ENCODE data around the gene PEA15. TPM values are rescaled to one million over a fixed set of nuclear protein-coding genes. Genes with fewer than 3 reads are reported as not detected.
A peak's percentile ranks its signal among the peaks of the same experiment; 100 is the strongest.

Gene PEA15
- total RNA-seq, 1 donor from 2014 or later, result 325 TPM

GRCh38 chr1:160261893-160262794 is 57.0 kb downstream of the PEA15 start, which contains the start of gene DCAF8:
Gene DCAF8 (minus strand): TSS chr1:160262549. CDS start chr1:160244008, 18,541 bp downstream.
- H3K9me3 Mint-ChIP-seq (ENCODE audit: low read depth), result no peaks in the 10 kb centered on the region
- peak within 1 kb of the TSS; percentile 97 for H3K4me3 Mint-ChIP-seq (ENCODE audit: unreplicated experiment)
- H3K36me3 Mint-ChIP-seq (ENCODE audit: low read depth), result no peaks in the 10 kb centered on the region
- DNase-seq (ENCODE audit: low spot score), result peak; percentile 99
- TF ChIP-seq CTCF (IDR thresholded peaks at IDR 0.05), result peak; percentile 27
- peaks cover 2% of the 10 kb centered on the region for H3K27me3 Mint-ChIP-seq (ENCODE audit: low read depth)
- H3K4me1 Mint-ChIP-seq (ENCODE audit: low read depth), result peaks cover 53% of the 10 kb centered on the region
- peak within 1 kb of the TSS; percentile 95 for H3K27ac Mint-ChIP-seq (ENCODE audit: unreplicated experiment)

- Mint-ChIP-seq H3K4me1 (ENCODE audit: low read depth) (peaks cover 38% of the 10 kb centered on the region), H3K4me3 (ENCODE audit: unreplicated experiment) (no peak overlapping the region), H3K36me3 (ENCODE audit: low read depth) (no peaks in the 10 kb centered on the region), H3K27ac (ENCODE audit: unreplicated experiment) (no peak overlapping the region), H3K9me3 (ENCODE audit: low read depth) (no peaks in the 10 kb centered on the region), H3K27me3 (ENCODE audit: low read depth) (peaks cover 9% of the 10 kb centered on the region)
- DNase-seq (ENCODE audit: low spot score), result no peak
- no peak for TF ChIP-seq CTCF (IDR thresholded peaks at IDR 0.05)
These were observed 59.7 kb downstream of the PEA15 start for GRCh38 chr1:160264795-160265307.

Other genes with a start within 250 kb of the PEA15 start
- gene PIGM, start 173.4 kb upstream of the PEA15 start, total RNA-seq, result 5.7 to 6.9 TPM (median 6.5 TPM) in 3 replicates
- gene KCNJ10, start 135.2 kb upstream of the PEA15 start, total RNA-seq, result not detected in 3 replicates
- gene KCNJ9, start 123.8 kb upstream of the PEA15 start, total RNA-seq, result not detected in 3 replicates
- gene IGSF8, start 106.8 kb upstream of the PEA15 start, total RNA-seq, result 19.5 to 27.3 TPM (median 25.3 TPM) in 3 replicates
- 1.3 to 3.9 TPM (median 2.9 TPM) in 3 replicates for gene ATP1A2, start 89.6 kb upstream of the PEA15 start, total RNA-seq
- not detected in 3 replicates for gene ATP1A4, start 53.8 kb upstream of the PEA15 start, total RNA-seq
- 0.23 to 0.25 TPM in 2 of 3 replicates, not detected in the other for gene CASQ1, start 14.8 kb upstream of the PEA15 start, total RNA-seq
- 88.4 to 130 TPM (median 93.7 TPM) in 3 replicates for gene DCAF8, start 57.2 kb downstream of the PEA15 start, total RNA-seq
- 40.9 to 52.9 TPM (median 43.8 TPM) in 3 replicates for gene PEX19, start 79.7 kb downstream of the PEA15 start, total RNA-seq
- gene COPA, start 137.9 kb downstream of the PEA15 start, total RNA-seq, result 223 to 284 TPM (median 239 TPM) in 3 replicates
- 94.6 to 112 TPM (median 107 TPM) in 3 replicates for gene NCSTN, start 138.0 kb downstream of the PEA15 start, total RNA-seq
- gene NHLH1, start 161.7 kb downstream of the PEA15 start, total RNA-seq, result 0.17 to 0.18 TPM in 2 of 3 replicates, not detected in the other
- gene VANGL2, start 195.2 kb downstream of the PEA15 start, total RNA-seq, result 8.0 to 12.0 TPM (median 11.3 TPM) in 3 replicates